ENCODE data around the gene RASAL3.

DNA sequence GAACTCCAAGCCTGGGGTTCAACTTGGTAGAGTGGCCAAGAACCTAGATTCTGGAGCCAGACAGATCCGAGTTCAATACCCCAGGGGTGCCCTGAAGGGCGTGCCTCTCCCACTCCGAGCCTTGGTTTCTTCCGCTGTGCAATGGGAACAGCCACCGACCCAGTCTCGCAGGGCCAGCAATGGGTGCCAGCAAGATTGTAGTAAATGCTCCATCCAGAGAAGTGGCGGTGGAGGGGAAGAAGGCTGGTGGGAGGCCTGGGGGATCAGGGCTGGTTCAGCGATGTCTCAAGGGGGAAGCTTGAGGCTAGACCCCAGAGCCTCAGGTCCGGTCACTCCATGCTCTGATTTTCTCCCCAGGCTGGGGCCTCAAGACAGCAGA, 19.1 kb downstream of the RASAL3 start:
- TF ChIP-seq, protein P1, sequence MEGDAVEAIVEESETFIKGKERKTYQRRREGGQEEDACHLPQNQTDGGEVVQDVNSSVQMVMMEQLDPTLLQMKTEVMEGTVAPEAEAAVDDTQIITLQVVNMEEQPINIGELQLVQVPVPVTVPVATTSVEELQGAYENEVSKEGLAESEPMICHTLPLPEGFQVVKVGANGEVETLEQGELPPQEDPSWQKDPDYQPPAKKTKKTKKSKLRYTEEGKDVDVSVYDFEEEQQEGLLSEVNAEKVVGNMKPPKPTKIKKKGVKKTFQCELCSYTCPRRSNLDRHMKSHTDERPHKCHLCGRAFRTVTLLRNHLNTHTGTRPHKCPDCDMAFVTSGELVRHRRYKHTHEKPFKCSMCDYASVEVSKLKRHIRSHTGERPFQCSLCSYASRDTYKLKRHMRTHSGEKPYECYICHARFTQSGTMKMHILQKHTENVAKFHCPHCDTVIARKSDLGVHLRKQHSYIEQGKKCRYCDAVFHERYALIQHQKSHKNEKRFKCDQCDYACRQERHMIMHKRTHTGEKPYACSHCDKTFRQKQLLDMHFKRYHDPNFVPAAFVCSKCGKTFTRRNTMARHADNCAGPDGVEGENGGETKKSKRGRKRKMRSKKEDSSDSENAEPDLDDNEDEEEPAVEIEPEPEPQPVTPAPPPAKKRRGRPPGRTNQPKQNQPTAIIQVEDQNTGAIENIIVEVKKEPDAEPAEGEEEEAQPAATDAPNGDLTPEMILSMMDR (IDR thresholded peaks at IDR 0.05; ENCODE audit: low read depth, low read length, missing input control), result no peak
- TF ChIP-seq ZBTB33 (IDR thresholded peaks at IDR 0.05), result no peak
- TF ChIP-seq RXRA (IDR thresholded peaks at IDR 0.05), result no peak
- TF ChIP-seq TAF1 (conservative IDR thresholded peaks at IDR 0.05), result no peak
- no peak for TF ChIP-seq EGR1 (IDR thresholded peaks at IDR 0.05; ENCODE audit: low read depth in 2 of 2)
- TF ChIP-seq RAD21 (IDR thresholded peaks at IDR 0.05), result no peak
- no peak for TF ChIP-seq REST (IDR thresholded peaks at IDR 0.05)
- TF ChIP-seq GABPA (IDR thresholded peaks at IDR 0.05 in 1 of 2, conservative IDR thresholded peaks at IDR 0.05 in 1 of 2), result no peak
- no peak for TF ChIP-seq JUND (IDR thresholded peaks at IDR 0.05)
- no peak for TF ChIP-seq SP1 (IDR thresholded peaks at IDR 0.05)
- TF ChIP-seq, protein P2, sequence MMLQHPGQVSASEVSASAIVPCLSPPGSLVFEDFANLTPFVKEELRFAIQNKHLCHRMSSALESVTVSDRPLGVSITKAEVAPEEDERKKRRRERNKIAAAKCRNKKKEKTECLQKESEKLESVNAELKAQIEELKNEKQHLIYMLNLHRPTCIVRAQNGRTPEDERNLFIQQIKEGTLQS (IDR thresholded peaks at IDR 0.05), result no peak
- no peak for TF ChIP-seq FOXA2 (IDR thresholded peaks at IDR 0.05)
- TF ChIP-seq YY1 (IDR thresholded peaks at IDR 0.05), result no peak
